ENCODE measurements around the gene ARFGAP2. TPM values are rescaled to one million over a fixed set of nuclear protein-coding genes. Genes with fewer than 3 reads are reported as not detected.

Gene ARFGAP2
- polyA plus RNA-seq, 1 of the 3 experiments (the other 2 are of a cell fraction): 52.5 TPM

GRCh38 chr11:47183031-47183856, 6.6 kb upstream of the ARFGAP2 start:
- Histone ChIP-seq H2AFZ (ENCODE audit: low read depth) (no peak overlapping the region), H3K4me3 (ENCODE audit: low read depth in 2 of 2, low read length in 1 of 2) (no peak overlapping the region), H3K9me3 (no peaks in the 10 kb centered on the region), H3K27ac (ENCODE audit: low read depth in 2 of 2, low read length in 1 of 2) (no peak overlapping the region), H3K4me1 (ENCODE audit: control insufficient read depth in 1 of 2, insufficient read depth in 2 of 2, low read depth in 1 of 2, low read length in 1 of 2) (peaks cover 7 to 26% of the 10 kb centered on the region in 2 experiments; a peak in 3 of 4 replicates), H3F3A (replicated peaks; ENCODE audit: insufficient read depth) (peaks cover 3% of the 10 kb centered on the region), H4K20me1 (ENCODE audit: insufficient read depth) (no peaks in the 10 kb centered on the region), H3K36me3 (replicated peaks in 1 of 2; ENCODE audit: control insufficient read depth in 1 of 2, insufficient read depth in 2 of 2, low read length in 1 of 2) (no peaks in the 10 kb centered on the region), H3K27me3 (ENCODE audit: insufficient read depth) (no peaks in the 10 kb centered on the region), H3K9ac (no peak overlapping the region), H3K9me2 (no peaks in the 10 kb centered on the region), H3K79me2 (ENCODE audit: insufficient read depth) (peaks cover 9% of the 10 kb centered on the region; the same call in 1 of the 2 replicates), H3K4me2 (no peak overlapping the region)
- 94% methylated on average over 20 of the region's 25 CpGs for WGBS (ENCODE audit: low lambda C conversion rate)
- CTCF ChIA-PET: interaction anchor here (0.7 to 1.3 kb wide), 2 partner anchors 66 to 76 kb away, joined by 4 to 9 read pairs; partner anchors contain the start of gene ACP2
- POLR2A ChIA-PET: interaction anchor here (0.6 to 1.0 kb wide), 2 partner anchors 50 to 66 kb away, joined by 3 read pairs; partner anchors contain the start of gene ACP2
- no peak for DNase-seq
- TF ChIP-seq NRF1 (IDR thresholded peaks at IDR 0.05; ENCODE audit: low read depth, low read length): no peak
- no peak for TF ChIP-seq EP300 (IDR thresholded peaks at IDR 0.05; ENCODE audit: borderline replicate concordance in 1 of 2, low read depth in 1 of 2, low read length in 1 of 2)
- TF ChIP-seq MEF2A (IDR thresholded peaks at IDR 0.05; ENCODE audit: borderline replicate concordance, low read depth): no peak
- TF ChIP-seq GATA2 (CRISPR knock-in tag; IDR thresholded peaks at IDR 0.05): no peak
- TF ChIP-seq ZBTB33 (IDR thresholded peaks at IDR 0.05; ENCODE audit: borderline replicate concordance, low read depth): no peak
- TF ChIP-seq TEAD4 (IDR thresholded peaks at IDR 0.05; ENCODE audit: borderline replicate concordance, insufficient read depth): no peak
- no peak for TF ChIP-seq EZH2phosphoT487 (IDR thresholded peaks at IDR 0.05; ENCODE audit: borderline replicate concordance, low read depth)
- no peak for TF ChIP-seq FOXJ3 (CRISPR knock-in tag; IDR thresholded peaks at IDR 0.05)
- no peak for TF ChIP-seq SIN3A (IDR thresholded peaks at IDR 0.05; ENCODE audit: borderline replicate concordance, low read depth, low read length)
- no peak for TF ChIP-seq RAD21 (IDR thresholded peaks at IDR 0.05; ENCODE audit: low read length)
- TF ChIP-seq MAX (IDR thresholded peaks at IDR 0.05; ENCODE audit: low read depth): no peak
- no peak for TF ChIP-seq NFIC (IDR thresholded peaks at IDR 0.05; ENCODE audit: borderline replicate concordance)
- no peak for TF ChIP-seq FOXM1 (IDR thresholded peaks at IDR 0.05; ENCODE audit: low read depth)

- no peaks in the 10 kb centered on the region for H3K27me3 ChIP-seq (ENCODE audit: insufficient read depth)
- no peaks in the 10 kb centered on the region for H3K9me3 ChIP-seq
- peaks cover 11 to 27% of the 10 kb centered on the region in 2 experiments; a peak in 2 of 4 replicates for H3K4me1 ChIP-seq (ENCODE audit: control insufficient read depth in 1 of 2, insufficient read depth in 2 of 2, low read depth in 1 of 2, low read length in 1 of 2)
- POLR2A ChIA-PET: interaction anchor here (0.6 to 1.0 kb wide), 2 partner anchors 51 to 66 kb away, joined by 3 read pairs; partner anchors contain the start of gene ACP2
- H4K20me1 ChIP-seq (ENCODE audit: insufficient read depth): no peaks in the 10 kb centered on the region
- DNase-seq: no peak
- H3F3A ChIP-seq (replicated peaks; ENCODE audit: insufficient read depth): peaks cover 11% of the 10 kb centered on the region
- no peak overlapping the region for H3K9ac ChIP-seq
- no peak overlapping the region for H3K27ac ChIP-seq (ENCODE audit: low read depth in 2 of 2, low read length in 1 of 2)
- H3K79me2 ChIP-seq (ENCODE audit: insufficient read depth): peaks cover 9% of the 10 kb centered on the region; the same call in 1 of the 2 replicates
- H3K9me2 ChIP-seq: no peaks in the 10 kb centered on the region
- CTCF ChIA-PET: interaction anchor here (0.7 to 1.3 kb wide), 3 partner anchors 67 to 173 kb away, joined by 4 to 9 read pairs (median 5); partner anchors contain the start of gene ACP2
- H3K4me3 ChIP-seq (ENCODE audit: low read depth in 2 of 2, low read length in 1 of 2): no peak overlapping the region
- H3K4me2 ChIP-seq: no peak overlapping the region
- WGBS (ENCODE audit: low lambda C conversion rate): 100% methylated on average over 3 of the region's 17 CpGs
- H3K36me3 ChIP-seq (replicated peaks in 1 of 2; ENCODE audit: control insufficient read depth in 1 of 2, insufficient read depth in 2 of 2, low read length in 1 of 2): no peaks in the 10 kb centered on the region
- H2AFZ ChIP-seq (ENCODE audit: low read depth): no peak overlapping the region
- TF ChIP-seq JUND (IDR thresholded peaks at IDR 0.05) (no peak), MXI1 (IDR thresholded peaks at IDR 0.05; ENCODE audit: low read depth, low read length) (no peak), USF1 (IDR thresholded peaks at IDR 0.05; ENCODE audit: borderline replicate concordance, low read depth) (no peak), FOXM1 (IDR thresholded peaks at IDR 0.05; ENCODE audit: low read depth) (no peak), RFX5 (IDR thresholded peaks at IDR 0.05; ENCODE audit: low read length) (no peak), MAX (IDR thresholded peaks at IDR 0.05; ENCODE audit: low read depth) (no peak), YY1 (IDR thresholded peaks at IDR 0.05; ENCODE audit: low read depth) (no peak), EZH2phosphoT487 (IDR thresholded peaks at IDR 0.05; ENCODE audit: borderline replicate concordance, low read depth) (no peak), RAD21 (IDR thresholded peaks at IDR 0.05; ENCODE audit: low read length) (no peak), FOSL2 (IDR thresholded peaks at IDR 0.05; ENCODE audit: borderline replicate concordance, low read depth) (no peak), MEF2A (IDR thresholded peaks at IDR 0.05; ENCODE audit: borderline replicate concordance, low read depth) (no peak)
Measured at GRCh38 chr11:47182380-47182779, 5.7 kb upstream of the ARFGAP2 start.

Data from SK-N-SH (cell line).